Measurements from ENCODE around the gene TXNRD1.
"Not testable (repeated sequence)": the region's sequence is repeated elsewhere in the genome, so short reads cannot be mapped to it uniquely, and the experiment has no call there.

The TXNRD1 gene

GRCh38 chr12:104215638-104216297, at the start of gene TXNRD1:
Gene TXNRD1, plus strand, starts transcription at chr12:104215779. Its CDS starts 24 bp downstream, at chr12:104215803.
- peak; percentile 67 to 71 for DNase-seq (ENCODE audit: low read depth in 2 of 2)

DNA sequence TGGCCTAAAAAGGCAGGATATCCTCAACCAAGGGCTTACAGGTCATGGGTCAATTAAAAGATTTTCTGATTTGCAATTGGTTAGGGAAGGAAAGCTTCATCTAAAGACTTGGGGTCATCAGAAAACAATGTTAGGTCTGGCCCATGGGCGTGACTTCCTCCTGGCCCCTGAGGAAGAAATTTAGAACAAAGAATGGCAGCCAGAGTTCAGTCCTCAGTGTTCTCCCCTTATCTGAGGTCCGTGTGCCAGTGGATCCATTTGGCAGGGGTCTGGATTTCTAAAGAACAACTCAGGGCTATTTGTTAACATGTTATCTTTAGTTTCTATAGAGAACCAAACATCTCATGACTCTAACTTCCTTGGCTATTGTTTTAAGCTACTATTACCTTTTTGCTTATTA, 49.8 kb upstream of the TXNRD1 start:
- no peak for DNase-seq (ENCODE audit: low read depth in 2 of 2)

DNA sequence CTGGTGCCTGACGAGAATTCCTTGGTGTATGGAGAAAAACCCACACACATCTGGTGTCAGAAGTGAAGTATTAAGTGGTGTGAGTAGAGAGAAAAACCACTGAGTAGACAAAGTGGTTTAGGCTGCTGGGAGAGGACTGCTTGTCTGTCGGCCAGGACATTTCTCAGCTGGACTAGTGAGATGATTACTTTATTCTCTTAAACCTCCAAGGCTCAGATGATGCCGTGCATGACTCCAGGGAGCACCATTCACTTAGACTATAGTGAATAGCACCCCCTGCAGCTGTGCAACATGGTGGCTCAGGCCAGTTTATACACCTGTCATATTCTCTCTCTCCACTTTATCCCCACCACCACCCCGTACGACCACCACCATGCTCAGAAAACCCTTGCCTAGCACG, 49.1 kb upstream of the TXNRD1 start:
- no peak for DNase-seq (ENCODE audit: low read depth in 2 of 2)

DNA sequence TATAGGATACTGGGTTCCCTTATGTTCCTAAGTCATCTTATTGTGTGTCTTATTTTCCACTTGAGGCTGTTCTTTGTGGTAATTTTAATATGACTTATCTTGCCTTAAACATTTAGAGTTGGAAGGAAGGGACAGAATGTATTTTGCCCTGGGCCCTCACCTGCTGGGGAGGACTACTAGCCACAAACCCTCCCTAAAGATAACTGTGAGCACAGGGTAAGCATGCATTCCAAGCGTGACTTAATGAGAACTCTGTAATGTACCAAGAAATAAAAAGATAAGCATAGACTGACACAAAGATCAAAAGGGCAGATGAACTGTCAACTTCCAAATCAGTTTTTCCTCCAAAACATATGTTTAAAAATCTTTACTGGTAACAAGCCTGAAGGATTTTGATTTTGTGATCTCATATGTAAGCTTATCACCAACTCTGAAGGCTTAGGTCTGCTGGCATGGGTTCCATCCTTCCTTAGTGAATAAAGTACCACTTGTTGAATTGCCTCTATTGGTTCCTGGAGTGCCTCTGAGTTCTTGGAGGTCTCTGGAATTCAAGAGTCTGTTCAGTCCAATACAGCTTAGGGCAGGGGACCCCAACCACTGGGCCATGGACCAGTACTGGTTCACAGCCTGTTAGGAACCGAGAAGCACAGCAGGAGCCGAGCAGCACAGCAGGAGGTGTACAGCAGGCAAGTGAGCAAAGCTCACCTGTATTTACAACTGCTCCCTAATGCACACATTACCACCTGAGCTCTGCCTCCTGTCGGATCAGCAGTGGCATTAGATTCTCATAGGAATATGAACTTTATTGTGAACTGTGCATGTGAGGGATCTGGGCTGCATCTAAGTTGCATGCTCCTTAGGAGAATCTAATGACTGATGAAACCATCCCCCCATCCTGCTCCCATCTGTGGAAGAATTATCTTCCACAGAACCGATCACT, 47.8 kb upstream of the TXNRD1 start:
- DNase-seq (ENCODE audit: low read depth in 2 of 2), result no peak

DNA sequence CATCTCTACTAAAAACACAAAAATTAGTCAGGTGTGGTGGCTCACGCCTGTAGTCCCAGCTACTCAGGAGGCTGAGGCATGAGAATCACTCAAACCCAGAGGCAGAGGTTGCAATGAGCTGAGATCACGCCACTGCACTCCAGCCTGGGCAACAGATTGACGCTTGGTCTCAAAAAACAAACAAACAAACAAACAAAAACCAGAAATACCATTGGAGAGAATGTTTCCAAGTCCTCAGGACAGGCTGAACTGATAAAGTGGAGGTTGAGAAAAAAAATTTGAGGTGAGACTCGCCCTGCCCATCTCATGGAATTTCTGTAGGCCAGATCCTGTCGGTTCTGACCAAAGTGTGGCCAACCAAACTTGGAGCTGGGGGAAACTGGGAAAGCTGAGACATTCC, 47.0 kb upstream of the TXNRD1 start:
- no peak for DNase-seq (ENCODE audit: low read depth in 2 of 2)

DNA sequence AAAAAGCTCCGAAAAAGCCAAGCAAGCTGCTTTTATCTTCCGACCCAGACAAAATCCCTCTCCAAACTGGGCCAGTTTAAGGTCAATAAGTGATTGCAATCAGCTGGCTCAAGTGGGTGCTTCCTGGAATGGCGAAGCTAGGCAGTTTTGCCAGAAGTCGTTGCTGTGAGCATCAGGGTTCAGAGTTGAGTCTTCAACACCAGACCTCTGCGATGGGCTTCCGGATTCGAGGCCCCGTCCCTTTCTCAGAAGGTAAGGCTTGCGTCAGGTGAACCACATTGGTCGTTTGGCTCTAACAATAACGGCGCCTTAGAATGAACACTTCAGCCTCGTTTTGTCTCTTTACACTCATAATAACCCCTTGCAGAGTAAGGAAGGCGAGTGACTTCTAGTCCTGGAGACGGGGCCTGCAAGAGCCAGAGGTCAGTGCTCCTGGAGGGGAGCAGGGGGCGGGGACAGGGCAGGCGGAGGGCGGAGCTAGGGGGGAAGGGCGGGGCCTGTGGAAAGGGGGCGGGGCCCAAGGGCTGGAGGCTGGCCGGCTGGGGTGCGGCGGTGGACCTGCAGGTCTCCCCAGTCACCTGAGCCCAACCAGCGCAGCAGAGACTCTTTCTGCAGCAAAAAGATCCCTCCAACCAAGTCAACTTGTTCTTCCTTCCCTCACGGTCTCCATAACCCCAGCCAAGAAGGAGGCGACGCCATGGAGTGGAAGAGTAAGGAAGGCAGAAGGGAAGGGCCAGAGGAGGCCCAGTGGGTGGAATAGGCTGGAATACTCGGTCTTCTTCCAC, 43.6 kb upstream of the TXNRD1 start:
- no peak for DNase-seq (ENCODE audit: low read depth in 2 of 2)

GRCh38 chr12:104172570-104172947, 43.0 kb upstream of the TXNRD1 start:
- no peak for DNase-seq (ENCODE audit: low read depth in 2 of 2)

DNA sequence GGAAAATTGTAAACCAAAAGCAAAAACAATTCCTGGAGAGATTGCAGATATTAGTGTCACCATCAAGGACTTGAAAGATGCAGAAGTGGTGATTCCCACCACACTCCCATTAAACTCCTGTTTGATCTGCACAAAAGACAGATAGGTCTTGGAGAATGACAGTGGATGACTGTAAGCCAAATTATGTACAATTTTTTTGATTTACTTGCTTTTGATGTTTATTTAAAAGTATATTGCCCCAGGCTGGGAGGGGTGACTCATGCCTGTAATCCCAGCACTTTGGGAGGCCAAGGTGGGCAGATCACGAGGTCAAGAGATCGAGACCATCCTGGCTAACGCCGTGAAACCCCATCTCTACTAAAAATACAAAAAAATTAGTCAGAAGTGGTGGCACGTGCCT, 41.8 kb upstream of the TXNRD1 start:
- DNase-seq (ENCODE audit: low read depth in 2 of 2), result not testable (repeated sequence)

DNA sequence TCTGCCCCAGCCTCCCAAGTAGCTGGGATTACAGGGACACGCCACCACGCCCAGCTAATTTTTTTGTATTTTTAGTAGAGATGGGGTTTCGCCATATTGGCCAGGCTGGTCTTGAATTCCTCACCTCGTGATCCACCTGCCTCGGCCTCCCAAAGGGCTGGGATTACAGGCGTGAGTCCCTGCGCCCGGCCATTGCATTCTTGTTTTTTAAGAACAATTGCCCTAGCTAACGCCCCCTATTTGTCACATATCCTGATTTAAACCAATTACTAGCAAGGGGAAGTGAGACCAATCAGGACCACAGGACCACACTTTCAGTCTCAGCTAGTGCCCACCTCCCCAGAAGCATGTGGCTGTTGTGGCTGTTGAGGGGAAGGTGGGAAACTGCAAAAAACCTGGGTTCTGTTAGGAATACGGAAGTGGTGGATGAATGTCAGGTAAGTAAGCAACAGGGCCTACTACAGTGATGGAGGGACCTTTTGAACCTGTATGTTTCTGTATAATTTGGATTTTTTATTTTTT, 39.8 kb upstream of the TXNRD1 start:
- DNase-seq (ENCODE audit: low read depth in 2 of 2), result no peak

DNA sequence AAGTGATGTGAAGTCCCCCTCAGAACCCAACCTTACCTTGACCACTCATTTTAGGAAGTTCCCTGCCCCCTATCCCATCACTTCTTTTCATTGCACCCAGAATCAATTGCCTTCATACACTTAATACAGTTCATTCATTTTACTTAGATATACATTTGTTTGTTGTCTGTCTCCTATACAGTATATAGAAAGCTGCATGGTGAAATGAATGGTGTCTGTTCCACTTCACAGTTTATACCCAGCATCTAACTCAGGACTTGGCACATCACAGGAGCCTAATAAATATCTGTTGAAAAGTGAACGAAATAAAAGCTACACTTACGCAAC, 38.3 kb upstream of the TXNRD1 start:
- DNase-seq (ENCODE audit: low read depth in 2 of 2), result no peak

GRCh38 chr12:104177663-104178501, 37.7 kb upstream of the TXNRD1 start:
- no peak for DNase-seq (ENCODE audit: low read depth in 2 of 2)

DNA sequence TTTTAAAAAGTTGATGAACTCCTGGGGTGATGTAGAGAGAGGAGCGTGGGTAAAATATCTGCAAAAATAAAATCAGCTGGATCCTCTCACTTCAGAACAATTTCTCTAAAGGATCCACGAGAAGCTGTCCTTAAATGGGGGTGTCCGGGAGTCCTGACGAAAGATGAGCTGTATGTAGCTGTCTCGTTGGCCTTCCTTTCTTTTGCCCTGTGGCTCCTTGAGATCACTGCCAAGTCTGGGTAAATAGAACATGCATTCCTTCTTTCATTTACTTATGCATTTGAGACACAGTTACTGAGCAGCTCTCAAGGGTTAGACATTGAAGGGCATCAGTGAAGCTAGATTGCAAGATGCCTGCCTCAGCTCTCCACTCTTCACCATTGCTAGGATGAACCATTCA, 35.2 kb upstream of the TXNRD1 start:
- no peak for DNase-seq (ENCODE audit: low read depth in 2 of 2)

- no peak for DNase-seq (ENCODE audit: low read depth in 2 of 2)
Observed at GRCh38 chr12:104181313-104181712, 34.3 kb upstream of the TXNRD1 start.

GRCh38 chr12:104182144-104182543, 33.4 kb upstream of the TXNRD1 start:
- DNase-seq (ENCODE audit: low read depth in 2 of 2), result no peak

DNA sequence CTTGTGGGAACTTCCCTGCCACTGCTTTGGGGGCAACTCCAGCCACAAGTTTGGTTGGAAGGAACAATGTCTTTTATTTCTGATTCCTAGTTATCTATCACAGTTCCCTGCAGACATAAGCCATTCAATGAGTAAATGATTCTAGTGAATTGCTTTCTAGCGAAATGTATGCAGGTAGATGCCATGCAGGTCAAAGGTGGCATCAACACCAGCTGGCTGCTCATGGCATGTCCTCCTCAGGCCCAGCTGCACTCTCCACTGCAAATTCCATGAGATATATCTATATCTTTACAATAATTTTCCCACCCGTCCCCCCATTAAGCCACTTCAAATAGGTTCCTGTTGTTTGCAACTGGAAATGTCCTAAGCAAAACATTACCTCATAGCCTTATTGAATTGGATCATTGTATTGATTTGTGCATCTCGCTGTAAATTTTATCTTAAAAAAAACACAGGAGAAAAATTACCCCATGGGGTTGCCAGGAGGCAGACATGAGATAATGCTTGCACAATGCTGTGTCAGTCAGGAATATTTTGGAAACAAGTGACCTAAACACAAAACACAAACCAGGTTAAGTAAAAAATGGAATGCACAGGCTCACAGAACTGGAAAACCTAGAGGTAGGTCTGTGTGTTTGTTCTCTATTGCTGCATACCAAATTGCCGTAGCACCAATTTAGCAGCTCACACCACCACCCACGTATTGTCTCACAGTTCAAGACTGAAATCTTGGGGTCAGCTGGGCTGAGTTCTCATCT, 32.8 kb upstream of the TXNRD1 start:
- no peak for DNase-seq (ENCODE audit: low read depth in 2 of 2)

DNA sequence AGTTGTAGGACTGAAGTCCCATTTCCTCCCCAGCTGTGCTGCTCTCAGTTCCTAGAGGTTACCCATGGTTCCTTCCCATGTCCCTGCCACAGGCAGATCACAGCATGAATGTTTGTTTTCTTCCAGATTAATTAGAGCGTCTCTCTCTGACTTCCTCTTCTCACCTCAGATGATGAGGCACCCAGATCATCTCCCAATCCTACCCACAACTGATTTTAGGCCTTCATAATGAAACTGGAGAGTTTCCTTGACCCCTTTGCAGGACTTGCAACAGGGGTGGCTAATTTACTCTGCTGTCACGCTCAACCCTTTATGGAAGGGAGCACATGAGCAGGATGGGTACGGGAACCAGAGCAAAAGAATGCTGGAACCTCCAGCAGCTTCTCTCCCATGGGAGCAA, 32.1 kb upstream of the TXNRD1 start:
- no peak for DNase-seq (ENCODE audit: low read depth in 2 of 2)

- DNase-seq (ENCODE audit: low read depth in 2 of 2), result no peak
Observed at GRCh38 chr12:104187446-104188155, 28.0 kb upstream of the TXNRD1 start.

GRCh38 chr12:104188534-104188933, 27.0 kb upstream of the TXNRD1 start:
- DNase-seq (ENCODE audit: low read depth in 2 of 2), result no peak

GRCh38 chr12:104189915-104190555, 25.5 kb upstream of the TXNRD1 start:
- no peak for DNase-seq (ENCODE audit: low read depth in 2 of 2)
